Type B pancreatic cell (in vitro differentiated cells): Measurements from ENCODE around the gene BTBD17. TPM values are rescaled to one million over a fixed set of nuclear protein-coding genes. Genes with fewer than 3 reads are reported as not detected.

Experiments
- DNase-seq: peaks from one replicate; pipeline ENCODE4 v3.0.0; 2021; ENCODE audit warnings: mixed read lengths; ENCODE audit not compliant: unreplicated experiment; ENCODE audit errors: extremely low spot score
- H3K27ac Mint-ChIP-seq: 2 replicates; pipeline ENCODE4 v1.8.0; 2021; ENCODE audit warnings: mild to moderate bottlenecking, mixed read lengths
- H3K27me3 Mint-ChIP-seq: 2 replicates; pipeline ENCODE4 v1.8.0; 2021; ENCODE audit warnings: mixed read lengths
- H3K36me3 Mint-ChIP-seq: 2 replicates; pipeline ENCODE4 v1.8.0; 2021; ENCODE audit warnings: mixed read lengths
- H3K4me1 Mint-ChIP-seq: one replicate; pipeline ENCODE4 v1.8.0; 2021; ENCODE audit warnings: mixed read lengths; ENCODE audit not compliant: unreplicated experiment
- H3K4me3 Mint-ChIP-seq: 2 replicates; pipeline ENCODE4 v1.8.0; 2021; ENCODE audit warnings: mild to moderate bottlenecking, mixed read lengths
- H3K9me3 Mint-ChIP-seq: 2 replicates; pipeline ENCODE4 v1.8.0; 2021; ENCODE audit warnings: mixed read lengths
- CTCF ChIP-seq: fragments of 200-600 bp; sonication (generic); conservative IDR thresholded peaks from 2 replicates; pipeline ENCODE4 v1.5.0; 2021; ENCODE audit warnings: antibody characterized with exemption, mild to moderate bottlenecking
- total RNA-seq: library from RNA; stranded (reverse); gene quantifications from 2 replicates; pipeline ENCODE4 v1.2.1, GENCODE V29; 2021; ENCODE audit warnings: low replicate concordance

The BTBD17 gene
- total RNA-seq, 1 donor from 2014 or later, result 5.2 TPM

- H3K36me3 Mint-ChIP-seq, result no peaks in the 10 kb centered on the region
- DNase-seq, result no peak
- no peaks in the 10 kb centered on the region for H3K9me3 Mint-ChIP-seq
- peaks cover 23% of the 10 kb centered on the region for H3K27me3 Mint-ChIP-seq
- no peak for TF ChIP-seq CTCF
- no peak overlapping the region for H3K4me3 Mint-ChIP-seq
- no peaks in the 10 kb centered on the region for H3K4me1 Mint-ChIP-seq
- H3K27ac Mint-ChIP-seq, result no peak overlapping the region
Observed at GRCh38 chr17:74343526-74344284, 18.0 kb downstream of the BTBD17 start.

DNA sequence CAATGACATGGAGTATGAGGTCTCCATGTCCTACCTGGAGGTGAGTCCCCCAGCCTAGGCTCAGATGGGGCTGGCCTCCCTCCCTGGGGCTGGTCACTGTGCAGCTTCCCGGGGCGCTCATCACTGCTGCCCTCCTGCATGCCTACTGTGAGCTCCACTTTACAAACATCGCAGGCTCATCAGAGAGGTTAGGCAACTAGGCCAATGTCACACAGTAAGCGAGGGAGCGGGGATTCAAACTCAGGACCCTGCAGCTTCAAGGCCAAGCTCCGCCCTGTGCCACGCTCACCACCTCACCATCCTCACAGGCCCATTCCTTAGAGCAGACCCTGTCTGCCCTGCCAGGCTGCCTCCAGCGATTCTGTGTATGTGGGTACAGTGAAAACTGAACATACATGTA, 18.5 kb downstream of the BTBD17 start:
- Mint-ChIP-seq H3K27me3 (peaks cover 18% of the 10 kb centered on the region), H3K27ac (no peak overlapping the region), H3K9me3 (no peaks in the 10 kb centered on the region), H3K4me3 (no peak overlapping the region), H3K4me1 (no peaks in the 10 kb centered on the region), H3K36me3 (no peaks in the 10 kb centered on the region)
- DNase-seq, result no peak
- no peak for TF ChIP-seq CTCF

GRCh38 chr17:74342224-74342623, 19.4 kb downstream of the BTBD17 start:
- Mint-ChIP-seq H3K36me3 (no peaks in the 10 kb centered on the region), H3K4me3 (no peak overlapping the region), H3K27me3 (peaks cover 14% of the 10 kb centered on the region), H3K4me1 (no peaks in the 10 kb centered on the region), H3K27ac (no peak overlapping the region), H3K9me3 (no peaks in the 10 kb centered on the region)
- no peak for TF ChIP-seq CTCF
- no peak for DNase-seq

DNA sequence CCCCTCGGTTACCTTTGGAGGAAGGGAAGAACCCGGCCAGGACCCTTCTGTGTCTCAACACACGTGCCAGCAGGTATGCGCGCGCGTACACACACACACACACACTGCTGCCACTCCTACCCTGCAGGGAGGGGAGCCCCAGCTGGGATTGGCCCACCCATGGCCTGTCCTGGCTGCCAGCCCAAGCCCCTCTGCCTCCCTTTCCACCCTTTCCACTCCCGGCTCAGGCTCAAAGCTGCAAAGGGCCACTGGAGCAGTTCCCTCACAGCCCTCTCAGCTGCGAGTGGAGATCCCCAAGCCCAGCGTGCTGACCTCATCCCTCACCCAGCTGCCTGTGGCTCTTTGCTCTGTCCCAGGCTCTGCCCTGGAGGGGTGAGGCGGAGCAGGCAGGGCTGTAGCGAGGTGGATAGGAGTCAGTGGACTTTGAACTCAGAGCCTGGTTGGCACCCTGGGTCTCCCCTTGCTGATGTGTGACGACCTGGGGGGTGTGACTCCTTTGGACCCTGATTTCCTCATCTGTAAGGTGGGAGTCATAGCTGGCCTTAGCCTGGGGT, 21.1 kb downstream of the BTBD17 start:
- H3K9me3 Mint-ChIP-seq, result no peaks in the 10 kb centered on the region
- no peaks in the 10 kb centered on the region for H3K4me1 Mint-ChIP-seq
- no peak overlapping the region for H3K27ac Mint-ChIP-seq
- H3K36me3 Mint-ChIP-seq, result no peaks in the 10 kb centered on the region
- H3K27me3 Mint-ChIP-seq, result peaks cover 14% of the 10 kb centered on the region
- H3K4me3 Mint-ChIP-seq, result no peak overlapping the region
- TF ChIP-seq CTCF, result no peak
- no peak for DNase-seq

- no peak overlapping the region for H3K4me3 Mint-ChIP-seq
- peaks cover 14% of the 10 kb centered on the region for H3K27me3 Mint-ChIP-seq
- no peaks in the 10 kb centered on the region for H3K36me3 Mint-ChIP-seq
- TF ChIP-seq CTCF, result no peak
- no peak overlapping the region for H3K27ac Mint-ChIP-seq
- no peaks in the 10 kb centered on the region for H3K9me3 Mint-ChIP-seq
- no peaks in the 10 kb centered on the region for H3K4me1 Mint-ChIP-seq
- no peak for DNase-seq
Observed at GRCh38 chr17:74339537-74340195, 22.0 kb downstream of the BTBD17 start.
